Breast epithelium (tissue), 4 donors: ENCODE data around the gene E2F4. TPM values are rescaled to one million over a fixed set of nuclear protein-coding genes. Genes with fewer than 3 reads are reported as not detected.
A peak's percentile ranks its signal among the peaks of the same experiment; 100 is the strongest.

Source experiments
- DNase-seq, 2 donors: peaks; one replicate each; pipeline ENCODE4 v3.0.0-alpha.2; 2019; ENCODE audit warnings: low spot score in 2 of 2
- H3K27ac ChIP-seq, 2 donors: fragments of 200-600 bp; sonication (generic) in 1 of 2; one replicate each; pipeline ENCODE4 v1.5.1; 2016 to 2019; ENCODE audit warnings: mild to moderate bottlenecking in 1 of 2
- H3K27me3 ChIP-seq, 2 donors: fragments of 200-600 bp; sonication (generic) in 1 of 2; one replicate each; pipeline versions ENCODE4 v1.5.1 to v1.6.0; 2017 to 2019; ENCODE audit warnings: control low read depth in 1 of 2, mild to moderate bottlenecking in 1 of 2
- H3K36me3 ChIP-seq: fragments of 200-600 bp; one replicate; pipeline ENCODE4 v1.5.1; 2019
- H3K4me1 ChIP-seq, 2 donors: fragments of 200-600 bp; sonication (generic); one replicate each; pipeline ENCODE4 v1.5.1; 2016 to 2019; ENCODE audit warnings: control low read depth in 1 of 2
- H3K4me3 ChIP-seq, 3 donors: fragments of 200-600 bp; sonication (generic); 1 replicate in 2 of 3; 2 replicates in 1 of 3; pipeline ENCODE4 v1.5.1; 2016 to 2019; ENCODE audit warnings: mild to moderate bottlenecking in 3 of 3, moderate library complexity in 2 of 3
- H3K9me3 ChIP-seq, 2 donors: fragments of 200-600 bp; sonication (generic) in 1 of 2; one replicate each; pipeline ENCODE4 v1.5.1; 2016 to 2019; ENCODE audit warnings: control low read depth in 1 of 2
- CTCF ChIP-seq, 3 donors: fragments of 450-650 bp; IDR thresholded peaks; one replicate each; pipeline ENCODE4 v1.5.1; 2016 to 2017; ENCODE audit warnings: antibody characterized with exemption in 3 of 3, mild to moderate bottlenecking in 3 of 3, moderate library complexity in 3 of 3
- POLR2A ChIP-seq: fragments of 450-650 bp; IDR thresholded peaks from one replicate; pipeline ENCODE4 v1.6.1; 2016; ENCODE audit warnings: antibody characterized with exemption, mild to moderate bottlenecking, moderate library complexity
- POLR2AphosphoS5 ChIP-seq, 3 donors: sonication (generic); formaldehyde crosslinking; IDR thresholded peaks; one replicate each; pipeline ENCODE4 v1.6.1; 2017; ENCODE audit warnings: antibody characterized with exemption in 3 of 3
- intact Hi-C: fragments of 100-400 bp; cut with DNase I; formaldehyde crosslinking; loops from one replicate; pipeline ENCODE4 v1.15.1; 2023; ENCODE audit warnings: low total_unique reads
- total RNA-seq, 3 donors: library from RNA; depleted of rRNA; stranded (reverse); fragments of >200 nt; gene quantifications; one replicate each; pipeline ENCODE4 v1.1.0, GENCODE V29; 2016

Gene E2F4
- total RNA-seq, 3 donors from 2014 or later = 74.1 to 86.9 (median 76.1) TPM

GRCh38 chr16:67170949-67171649, 20.9 kb upstream of the E2F4 start:
- no peak for DNase-seq
- Histone ChIP-seq H3K27me3 (no peaks in the 10 kb centered on the region), H3K4me1 (peaks cover 5 to 11% of the 10 kb centered on the region in 2 donors), H3K27ac (peak overlapping the region; percentile 95), H3K4me3 (peak overlapping the region; percentile 41 to 76 (median 57)), H3K36me3 (no peaks in the 10 kb centered on the region), H3K9me3 (no peaks in the 10 kb centered on the region)
- TF ChIP-seq CTCF (IDR thresholded peaks at IDR 0.05) (no peak), POLR2A (no peak), POLR2AphosphoS5 (IDR thresholded peaks at IDR 0.05) (peak in 1 of 3 donors; percentile 18)
- intact Hi-C loops = loop anchor here (10.0 kb wide), 1 partner anchor 244 kb away; the partner anchor contains the start of gene ZDHHC1

GRCh38 chr16:67173323-67173722, 18.6 kb upstream of the E2F4 start:
- Histone ChIP-seq H3K4me1 (peaks cover 5 to 16% of the 10 kb centered on the region in 2 donors), H3K36me3 (no peaks in the 10 kb centered on the region), H3K27me3 (no peaks in the 10 kb centered on the region), H3K4me3 (peak overlapping the region; percentile 37 to 75 (median 59)), H3K27ac (peak overlapping the region; percentile 89 to 96), H3K9me3 (no peaks in the 10 kb centered on the region)
- no peak for TF ChIP-seq POLR2A
- no peak for TF ChIP-seq CTCF (IDR thresholded peaks at IDR 0.05)
- TF ChIP-seq POLR2AphosphoS5 (IDR thresholded peaks at IDR 0.05) = no peak
- DNase-seq = no peak
- intact Hi-C loops = loop anchor here (10.0 kb wide), 1 partner anchor 241 kb away; the partner anchor contains the start of gene ZDHHC1

GRCh38 chr16:67173808-67174705, 17.9 kb upstream of the E2F4 start:
- TF ChIP-seq POLR2A (no peak), POLR2AphosphoS5 (IDR thresholded peaks at IDR 0.05) (peak; percentile 51 to 56 (median 53)), CTCF (IDR thresholded peaks at IDR 0.05) (peak in 1 of 3 donors; percentile 13)
- Histone ChIP-seq H3K9me3 (no peaks in the 10 kb centered on the region), H3K27ac (peak overlapping the region; percentile 89 to 96), H3K4me1 (peaks cover 5 to 16% of the 10 kb centered on the region in 2 donors), H3K36me3 (no peaks in the 10 kb centered on the region), H3K4me3 (peak overlapping the region; percentile 37 to 75 (median 59)), H3K27me3 (no peaks in the 10 kb centered on the region)
- intact Hi-C loops = loop anchor here (10.0 kb wide), 1 partner anchor 241 kb away; the partner anchor contains the start of gene ZDHHC1
- peak; percentile 81 to 86 for DNase-seq

GRCh38 chr16:67174706-67175231, 17.2 kb upstream of the E2F4 start:
- peak overlapping the region; percentile 37 to 75 (median 59) for H3K4me3 ChIP-seq
- H3K4me1 ChIP-seq = peaks cover 5 to 11% of the 10 kb centered on the region in 2 donors
- intact Hi-C loops = loop anchor here (10.0 kb wide), 1 partner anchor 240 kb away; the partner anchor contains the start of gene ZDHHC1
- TF ChIP-seq CTCF (IDR thresholded peaks at IDR 0.05) (no peak), POLR2AphosphoS5 (IDR thresholded peaks at IDR 0.05) (no peak), POLR2A (no peak)
- no peaks in the 10 kb centered on the region for H3K36me3 ChIP-seq
- H3K27ac ChIP-seq = peak overlapping the region; percentile 89 to 96
- H3K27me3 ChIP-seq = no peaks in the 10 kb centered on the region
- no peaks in the 10 kb centered on the region for H3K9me3 ChIP-seq
- no peak for DNase-seq
